MM.1S (cell line): ENCODE results near the gene FKBP2.

Source experiments
- DNase-seq: peaks from one replicate; pipeline ENCODE4 v3.0.0-alpha.2; 2015
- H2AFZ ChIP-seq: fragments of 300-600 bp; sonication (generic); 2 replicates; pipeline ENCODE4 v1.6.0; 2016; ENCODE audit warnings: antibody characterized with exemption, low read length
- H3F3A ChIP-seq: fragments of 300-600 bp; sonication (generic); 2 replicates; pipeline ENCODE4 v1.6.1; 2016; ENCODE audit warnings: mild to moderate bottlenecking, antibody characterized with exemption, low read length, moderate library complexity, mixed read lengths; ENCODE audit not compliant: insufficient read depth
- H3K27ac ChIP-seq: fragments of 300-600 bp; sonication (generic); 2 replicates; pipeline ENCODE4 v1.5.1; 2016; ENCODE audit warnings: mild to moderate bottlenecking, low read length
- H3K27me3 ChIP-seq: fragments of 300-600 bp; sonication (generic); replicated peaks from 2 replicates; pipeline ENCODE4 v1.6.0; 2016; ENCODE audit warnings: low read length; ENCODE audit not compliant: insufficient read depth
- H3K36me3 ChIP-seq: fragments of 300-600 bp; sonication (generic); replicated peaks from 2 replicates; pipeline ENCODE4 v1.6.1; 2016; ENCODE audit warnings: mild to moderate bottlenecking, low read length, mixed read lengths; ENCODE audit not compliant: insufficient read depth
- H3K4me1 ChIP-seq: fragments of 300-600 bp; sonication (generic); 2 replicates; pipeline ENCODE4 v1.6.1; 2016; ENCODE audit warnings: low read length, mixed read lengths
- H3K4me2 ChIP-seq: fragments of 300-600 bp; sonication (generic); 2 replicates; pipeline ENCODE4 v1.6.0; 2016; ENCODE audit warnings: low read depth, low read length
- H3K4me3 ChIP-seq: fragments of 300-600 bp; sonication (generic); 2 replicates; pipeline ENCODE4 v1.5.1; 2016; ENCODE audit warnings: low read length, mixed read lengths
- H3K79me2 ChIP-seq: fragments of 300-600 bp; sonication (generic); 2 replicates; pipeline ENCODE4 v1.6.1; 2016; ENCODE audit warnings: mixed run types, low read length, mixed read lengths
- H3K9ac ChIP-seq: fragments of 300-600 bp; sonication (generic); 2 replicates; pipeline ENCODE4 v1.6.1; 2016; ENCODE audit warnings: low read length, mixed read lengths
- H3K9me2 ChIP-seq: fragments of 300-600 bp; sonication (generic); replicated peaks from 2 replicates; pipeline ENCODE4 v1.6.1; 2016; ENCODE audit warnings: mild to moderate bottlenecking, low read length, mixed read lengths; ENCODE audit not compliant: insufficient read depth
- H3K9me3 ChIP-seq: fragments of 300-600 bp; sonication (generic); replicated peaks from 2 replicates; pipeline ENCODE4 v1.6.1; 2016; ENCODE audit warnings: mild to moderate bottlenecking, low read length, mixed read lengths; ENCODE audit not compliant: insufficient read depth
- H4K20me1 ChIP-seq: fragments of 300-600 bp; sonication (generic); 2 replicates; pipeline ENCODE4 v1.6.1; 2016; ENCODE audit warnings: mild to moderate bottlenecking, low read length, moderate library complexity, mixed read lengths; ENCODE audit not compliant: insufficient read depth
- CTCF ChIP-seq: fragments of 300-600 bp; sonication (generic); IDR thresholded peaks from 2 replicates; pipeline ENCODE4 v1.5.1; 2016; ENCODE audit warnings: antibody characterized with exemption, low read length, mixed read lengths
- EZH2 ChIP-seq: fragments of 300-600 bp; sonication (generic); optimal IDR thresholded peaks from 2 replicates; pipeline ENCODE3; 2017; ENCODE audit warnings: low read depth, mild to moderate bottlenecking, antibody characterized with exemption, low read length, mixed read lengths
- EZH2phosphoT487 ChIP-seq: fragments of 300-600 bp; sonication (generic); IDR thresholded peaks from 2 replicates; pipeline ENCODE4 v1.6.1; 2018; ENCODE audit warnings: antibody characterized with exemption, low read length

The FKBP2 gene

GRCh38 chr11:64240435-64241240 lies at the start of gene FKBP2:
Gene FKBP2 (plus strand): TSS chr11:64241095. CDS start chr11:64242388, 1,293 bp downstream.
- no peaks in the 10 kb centered on the region for H3K36me3 ChIP-seq
- H3F3A ChIP-seq: peaks cover 30% of the 10 kb centered on the region

GRCh38 chr11:64192434-64192833 lies 48.5 kb upstream of the FKBP2 start:
- Histone ChIP-seq H3K4me1 (peaks cover 14% of the 10 kb centered on the region), H3K79me2 (peaks cover 25% of the 10 kb centered on the region), H2AFZ (no peak overlapping the region), H3K9ac (no peak overlapping the region), H3K9me3 (no peaks in the 10 kb centered on the region), H4K20me1 (peaks cover 8% of the 10 kb centered on the region; the same call in 1 of the 2 replicates), H3F3A (peaks cover 22% of the 10 kb centered on the region), H3K9me2 (no peaks in the 10 kb centered on the region), H3K27ac (no peak overlapping the region), H3K36me3 (peaks cover 37% of the 10 kb centered on the region), H3K4me2 (no peak overlapping the region), H3K27me3 (no peaks in the 10 kb centered on the region), H3K4me3 (no peak overlapping the region)
- DNase-seq: no peak
- TF ChIP-seq EZH2: no peak
- no peak for TF ChIP-seq EZH2phosphoT487
- no peak for TF ChIP-seq CTCF

More at GRCh38 chr11:64240435-64241240, at the start of gene FKBP2:
- peak; percentile 98 for DNase-seq
- peak within 1 kb of the TSS; percentile 94 for H3K4me3 ChIP-seq
- H3K79me2 ChIP-seq: peaks cover 36% of the 10 kb centered on the region
- H3K27me3 ChIP-seq: no peaks in the 10 kb centered on the region
- peak within 1 kb of the TSS; percentile 95 for H3K9ac ChIP-seq
- H3K9me2 ChIP-seq: no peaks in the 10 kb centered on the region
- H4K20me1 ChIP-seq: no peaks in the 10 kb centered on the region
- H3K4me1 ChIP-seq: peaks cover 23% of the 10 kb centered on the region
- TF ChIP-seq EZH2phosphoT487 (no peak), EZH2 (no peak), CTCF (no peak)
- peak within 1 kb of the TSS; percentile 95 for H3K27ac ChIP-seq
- peak within 1 kb of the TSS; percentile 61; the same call in 1 of the 2 replicates for H2AFZ ChIP-seq
- H3K4me2 ChIP-seq: peak within 1 kb of the TSS; percentile 98
- H3K9me3 ChIP-seq: no peaks in the 10 kb centered on the region

- no peaks in the 10 kb centered on the region; the same call in none of the 2 replicates for H3F3A ChIP-seq
- H3K9me3 ChIP-seq: no peaks in the 10 kb centered on the region
- H3K9ac ChIP-seq: no peak overlapping the region
- no peak overlapping the region for H3K4me2 ChIP-seq
- no peak overlapping the region for H3K27ac ChIP-seq
- no peaks in the 10 kb centered on the region for H3K9me2 ChIP-seq
- peaks cover 59% of the 10 kb centered on the region for H3K79me2 ChIP-seq
- peaks cover 54% of the 10 kb centered on the region for H3K36me3 ChIP-seq
- no peak overlapping the region for H3K4me3 ChIP-seq
- TF ChIP-seq EZH2: no peak
- TF ChIP-seq EZH2phosphoT487: no peak
- TF ChIP-seq CTCF: no peak
- H4K20me1 ChIP-seq: peaks cover 8% of the 10 kb centered on the region; the same call in 1 of the 2 replicates
- no peak overlapping the region for H2AFZ ChIP-seq
- no peaks in the 10 kb centered on the region for H3K4me1 ChIP-seq
- DNase-seq: no peak
- no peaks in the 10 kb centered on the region for H3K27me3 ChIP-seq
These were observed 44.3 kb upstream of the FKBP2 start for GRCh38 chr11:64196626-64197025.
